ENCODE measurements around the gene PRKD1. TPM values are rescaled to one million over a fixed set of nuclear protein-coding genes. Genes with fewer than 3 reads are reported as not detected.

PRKD1 gene
- total RNA-seq, 1 donor from 2014 or later: 0.54 TPM

DNA sequence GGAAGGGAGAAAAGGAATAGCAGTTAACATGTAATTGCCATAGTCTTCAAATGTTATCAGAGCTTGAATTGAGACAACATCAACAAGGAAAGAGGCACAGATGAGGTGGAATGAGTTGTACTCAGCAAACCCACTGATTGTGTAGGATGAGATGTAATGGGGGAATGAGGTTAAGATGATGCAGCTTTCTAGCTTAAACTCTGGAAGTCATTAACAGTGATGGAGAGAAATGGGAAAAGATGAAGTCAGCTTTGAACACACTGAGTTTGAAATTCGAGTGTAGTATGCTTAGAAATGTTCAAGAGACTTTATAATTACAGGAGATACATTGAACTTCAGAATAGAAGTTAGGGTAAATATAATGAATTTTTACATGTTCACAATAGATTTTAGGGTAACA, 106.9 kb downstream of the PRKD1 start:
- Mint-ChIP-seq H3K4me1 (ENCODE audit: low read depth, unreplicated experiment) (peaks cover 7% of the 10 kb centered on the region), H3K36me3 (ENCODE audit: unreplicated experiment) (no peaks in the 10 kb centered on the region), H3K27me3 (ENCODE audit: unreplicated experiment) (peaks cover 2% of the 10 kb centered on the region), H3K27ac (ENCODE audit: unreplicated experiment) (no peak overlapping the region), H3K4me3 (ENCODE audit: unreplicated experiment) (no peak overlapping the region), H3K9me3 (ENCODE audit: unreplicated experiment) (no peaks in the 10 kb centered on the region)
- no peak for DNase-seq
- TF ChIP-seq, protein P1, sequence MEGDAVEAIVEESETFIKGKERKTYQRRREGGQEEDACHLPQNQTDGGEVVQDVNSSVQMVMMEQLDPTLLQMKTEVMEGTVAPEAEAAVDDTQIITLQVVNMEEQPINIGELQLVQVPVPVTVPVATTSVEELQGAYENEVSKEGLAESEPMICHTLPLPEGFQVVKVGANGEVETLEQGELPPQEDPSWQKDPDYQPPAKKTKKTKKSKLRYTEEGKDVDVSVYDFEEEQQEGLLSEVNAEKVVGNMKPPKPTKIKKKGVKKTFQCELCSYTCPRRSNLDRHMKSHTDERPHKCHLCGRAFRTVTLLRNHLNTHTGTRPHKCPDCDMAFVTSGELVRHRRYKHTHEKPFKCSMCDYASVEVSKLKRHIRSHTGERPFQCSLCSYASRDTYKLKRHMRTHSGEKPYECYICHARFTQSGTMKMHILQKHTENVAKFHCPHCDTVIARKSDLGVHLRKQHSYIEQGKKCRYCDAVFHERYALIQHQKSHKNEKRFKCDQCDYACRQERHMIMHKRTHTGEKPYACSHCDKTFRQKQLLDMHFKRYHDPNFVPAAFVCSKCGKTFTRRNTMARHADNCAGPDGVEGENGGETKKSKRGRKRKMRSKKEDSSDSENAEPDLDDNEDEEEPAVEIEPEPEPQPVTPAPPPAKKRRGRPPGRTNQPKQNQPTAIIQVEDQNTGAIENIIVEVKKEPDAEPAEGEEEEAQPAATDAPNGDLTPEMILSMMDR (IDR thresholded peaks at IDR 0.05; ENCODE audit: partially characterized antibody, unreplicated experiment): no peak

DNA sequence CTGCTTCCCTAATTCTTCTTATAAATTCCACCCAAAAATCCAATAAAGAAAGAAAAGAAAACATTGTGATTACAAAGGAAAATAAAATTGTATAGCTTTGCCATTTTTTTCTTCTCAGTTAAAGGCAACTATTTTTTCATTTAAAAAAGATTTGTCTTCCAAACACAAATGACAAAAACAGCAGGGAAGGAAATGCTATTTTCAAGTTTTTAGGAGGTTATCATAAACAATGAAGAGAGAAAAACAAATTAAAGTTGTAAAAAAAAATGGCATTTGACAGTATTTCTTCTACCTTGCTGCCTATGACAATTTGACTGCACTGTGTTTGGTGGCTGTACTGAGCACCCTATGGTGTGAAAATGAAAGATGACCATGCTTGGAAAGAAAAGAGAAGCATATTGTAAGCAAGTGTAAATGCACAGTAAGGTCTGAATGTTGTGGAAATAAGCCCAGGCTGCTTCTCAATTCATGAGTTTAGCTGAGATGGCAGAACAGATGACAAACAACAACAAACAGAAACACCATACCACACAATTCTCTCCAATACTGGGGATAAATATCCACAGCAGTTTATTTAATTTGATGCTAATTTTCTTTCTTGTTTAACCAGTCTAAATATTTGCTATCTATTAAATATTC, 109.8 kb downstream of the PRKD1 start:
- H3K9me3 Mint-ChIP-seq (ENCODE audit: unreplicated experiment): no peaks in the 10 kb centered on the region

DNA sequence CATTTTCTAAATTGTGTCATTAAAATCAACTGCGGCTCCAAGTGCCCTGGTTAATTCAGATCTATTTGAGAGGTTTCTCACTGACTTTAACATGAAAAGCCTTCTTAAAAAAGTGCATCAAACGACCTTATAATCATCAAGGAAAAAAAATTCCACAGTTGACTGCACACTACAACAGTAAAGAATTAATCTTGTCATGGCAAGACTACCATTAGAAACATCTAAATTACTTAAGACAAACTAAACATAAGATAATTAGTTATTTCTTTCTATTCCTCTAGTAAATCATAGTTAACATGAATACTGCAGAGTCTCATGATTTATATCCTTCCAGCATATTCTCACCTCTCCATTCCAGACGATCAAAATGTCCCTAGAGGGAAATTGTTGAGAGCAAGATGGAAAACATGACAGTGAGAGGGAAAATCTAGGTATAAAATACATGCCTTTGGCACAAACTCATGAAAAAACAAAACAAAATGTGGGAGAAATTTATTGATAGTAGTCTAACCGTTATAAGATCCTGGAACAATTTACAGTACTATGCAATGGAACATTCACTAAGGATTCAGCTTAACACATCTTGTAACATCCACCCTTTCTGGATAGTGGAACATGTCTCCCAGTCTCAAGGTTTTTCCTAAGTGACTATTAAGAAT, 112.5 kb downstream of the PRKD1 start:
- Mint-ChIP-seq H3K27me3 (ENCODE audit: unreplicated experiment) (no peaks in the 10 kb centered on the region), H3K4me3 (ENCODE audit: unreplicated experiment) (no peak overlapping the region), H3K27ac (ENCODE audit: unreplicated experiment) (no peak overlapping the region), H3K36me3 (ENCODE audit: unreplicated experiment) (no peaks in the 10 kb centered on the region), H3K4me1 (ENCODE audit: low read depth, unreplicated experiment) (no peaks in the 10 kb centered on the region), H3K9me3 (ENCODE audit: unreplicated experiment) (no peaks in the 10 kb centered on the region)
- TF ChIP-seq, protein P1 (IDR thresholded peaks at IDR 0.05; ENCODE audit: partially characterized antibody, unreplicated experiment): no peak
- no peak for DNase-seq

More for the DNA sequence above, 109.8 kb downstream of the PRKD1 start:
- Mint-ChIP-seq H3K27me3 (ENCODE audit: unreplicated experiment) (peaks cover 2% of the 10 kb centered on the region), H3K27ac (ENCODE audit: unreplicated experiment) (no peak overlapping the region), H3K36me3 (ENCODE audit: unreplicated experiment) (no peaks in the 10 kb centered on the region), H3K4me1 (ENCODE audit: low read depth, unreplicated experiment) (peaks cover 7% of the 10 kb centered on the region), H3K4me3 (ENCODE audit: unreplicated experiment) (no peak overlapping the region)
- TF ChIP-seq, protein P1 (IDR thresholded peaks at IDR 0.05; ENCODE audit: partially characterized antibody, unreplicated experiment): no peak
- no peak for DNase-seq

DNA sequence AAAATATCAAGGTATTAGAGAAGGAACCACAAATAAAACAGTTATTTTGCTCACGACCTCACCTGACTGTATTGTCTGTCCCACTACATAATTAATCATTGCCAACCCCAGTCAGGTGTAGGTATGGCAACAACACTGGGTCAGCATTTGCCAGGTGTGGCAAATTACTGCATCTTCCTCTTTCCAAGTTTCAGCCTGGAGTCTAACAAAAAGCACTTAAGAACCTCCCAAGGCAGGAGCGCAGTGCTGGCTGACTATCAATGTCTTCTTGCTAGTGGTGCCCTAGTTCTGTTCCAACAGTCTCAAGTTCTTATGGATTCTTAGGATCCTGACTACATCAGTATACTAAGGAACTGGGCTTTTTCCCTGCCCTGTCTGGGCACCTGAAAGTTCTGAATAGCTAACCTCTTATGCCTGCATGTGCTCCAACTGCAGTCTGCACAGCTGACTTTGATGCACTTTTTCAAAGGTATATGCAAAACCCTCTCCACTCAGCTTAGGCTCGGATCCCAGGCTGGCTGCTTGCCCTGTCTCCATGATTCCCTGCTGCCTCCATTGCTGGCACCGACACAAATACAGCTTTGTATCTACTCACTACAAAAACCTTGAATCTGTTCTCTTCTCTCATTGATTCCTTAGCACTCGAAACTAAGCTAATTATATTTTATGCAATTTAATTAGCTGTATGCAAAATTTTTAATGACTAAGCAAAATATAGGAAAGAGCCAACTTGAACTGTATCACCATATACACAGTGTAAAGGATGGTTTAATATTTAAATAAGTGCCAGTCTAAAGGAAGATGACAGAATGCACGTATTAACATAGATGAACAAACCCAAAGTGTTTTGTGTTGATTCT, 113.3 kb downstream of the PRKD1 start:
- DNase-seq: no peak
- Mint-ChIP-seq H3K4me3 (ENCODE audit: unreplicated experiment) (no peak overlapping the region), H3K9me3 (ENCODE audit: unreplicated experiment) (no peaks in the 10 kb centered on the region), H3K27me3 (ENCODE audit: unreplicated experiment) (no peaks in the 10 kb centered on the region), H3K36me3 (ENCODE audit: unreplicated experiment) (no peaks in the 10 kb centered on the region), H3K27ac (ENCODE audit: unreplicated experiment) (no peak overlapping the region), H3K4me1 (ENCODE audit: low read depth, unreplicated experiment) (no peaks in the 10 kb centered on the region)
- TF ChIP-seq, protein P1 (IDR thresholded peaks at IDR 0.05; ENCODE audit: partially characterized antibody, unreplicated experiment): no peak

All from glutamatergic neuron (in vitro differentiated cells).